WERI-Rb-1 (cell line): ENCODE data around the gene DCDC1.

Experiments
- DNase-seq: peaks from one replicate; pipeline ENCODE4 v3.0.0-alpha.2; 2020
- H3K27ac ChIP-seq: fragments of 250-450 bp; sonication (Bioruptor Pico); 2 replicates; pipeline ENCODE4 v1.5.1; 2020; ENCODE audit warnings: mild to moderate bottlenecking, moderate library complexity
- H3K27me3 ChIP-seq: fragments of 250-450 bp; sonication (Bioruptor Pico); 2 replicates; pipeline ENCODE4 v1.5.1; 2021; ENCODE audit warnings: mild to moderate bottlenecking, low read depth, moderate library complexity; ENCODE audit not compliant: insufficient read depth, severe bottlenecking
- H3K36me3 ChIP-seq: fragments of 250-450 bp; sonication (Bioruptor Pico); 2 replicates; pipeline ENCODE4 v1.5.1; 2020; ENCODE audit warnings: mild to moderate bottlenecking, moderate library complexity
- H3K4me3 ChIP-seq: 2 replicates; pipeline ENCODE4 v1.5.1; 2011; ENCODE audit warnings: low read depth, mild to moderate bottlenecking, control low read depth, low read length
- H3K9me3 ChIP-seq: fragments of 250-450 bp; sonication (Bioruptor Pico); 2 replicates; pipeline ENCODE4 v1.5.1; 2021; ENCODE audit warnings: mild to moderate bottlenecking, moderate library complexity; ENCODE audit not compliant: severe bottlenecking
- TF ChIP-seq, protein P1 (sequence below): IDR thresholded peaks from 2 replicates; pipeline ENCODE4 v1.5.1; 2011; ENCODE audit warnings: low read depth, mild to moderate bottlenecking, control low read depth, inconsistent platforms, low read length

Gene DCDC1, protein sequence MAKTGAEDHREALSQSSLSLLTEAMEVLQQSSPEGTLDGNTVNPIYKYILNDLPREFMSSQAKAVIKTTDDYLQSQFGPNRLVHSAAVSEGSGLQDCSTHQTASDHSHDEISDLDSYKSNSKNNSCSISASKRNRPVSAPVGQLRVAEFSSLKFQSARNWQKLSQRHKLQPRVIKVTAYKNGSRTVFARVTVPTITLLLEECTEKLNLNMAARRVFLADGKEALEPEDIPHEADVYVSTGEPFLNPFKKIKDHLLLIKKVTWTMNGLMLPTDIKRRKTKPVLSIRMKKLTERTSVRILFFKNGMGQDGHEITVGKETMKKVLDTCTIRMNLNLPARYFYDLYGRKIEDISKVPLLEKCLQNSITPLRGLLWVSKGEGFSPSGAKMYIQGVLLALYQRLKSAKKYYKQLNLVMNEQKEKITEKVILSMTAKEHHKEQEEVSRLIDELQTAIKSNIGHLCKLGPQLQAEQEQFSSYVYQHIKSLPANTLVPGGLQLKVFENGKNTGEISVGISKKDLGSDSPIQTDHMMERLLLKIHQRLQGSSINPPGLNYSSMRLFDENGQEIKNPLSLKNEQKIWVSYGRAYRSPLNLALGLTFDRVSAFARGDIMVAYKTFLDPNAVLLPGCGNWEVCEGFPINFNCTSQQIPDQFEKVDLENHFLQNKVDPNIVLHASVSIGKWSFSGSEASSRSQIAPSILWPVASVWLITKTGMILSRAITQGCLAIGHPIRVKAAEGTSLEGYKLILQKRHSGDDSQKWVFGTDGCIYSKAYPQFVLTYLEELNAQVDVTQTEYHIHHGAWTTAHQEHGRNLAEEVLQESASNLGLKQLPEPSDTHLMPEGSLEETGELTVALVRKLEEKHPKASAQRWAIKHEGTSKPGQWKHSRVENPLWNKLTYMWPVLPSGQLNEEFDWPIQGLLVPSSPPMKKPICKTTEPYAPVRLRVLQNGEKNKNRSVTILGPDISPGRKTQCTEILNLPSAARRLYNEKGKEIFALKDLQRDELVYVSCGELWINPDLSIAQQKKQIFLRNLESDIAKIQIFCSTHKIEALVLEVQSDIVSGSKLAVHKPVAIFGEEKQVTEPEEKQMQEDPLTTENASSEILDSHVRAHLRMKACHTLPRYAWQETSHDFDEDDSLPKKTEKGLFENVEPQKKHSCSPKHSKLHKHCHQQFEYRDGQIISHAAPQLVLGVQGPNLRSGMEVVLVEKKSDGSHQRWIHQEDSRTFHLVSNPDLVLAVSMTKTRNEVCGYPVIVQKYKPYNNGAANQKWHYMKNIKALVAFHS (N-terminal part only)

DNA sequence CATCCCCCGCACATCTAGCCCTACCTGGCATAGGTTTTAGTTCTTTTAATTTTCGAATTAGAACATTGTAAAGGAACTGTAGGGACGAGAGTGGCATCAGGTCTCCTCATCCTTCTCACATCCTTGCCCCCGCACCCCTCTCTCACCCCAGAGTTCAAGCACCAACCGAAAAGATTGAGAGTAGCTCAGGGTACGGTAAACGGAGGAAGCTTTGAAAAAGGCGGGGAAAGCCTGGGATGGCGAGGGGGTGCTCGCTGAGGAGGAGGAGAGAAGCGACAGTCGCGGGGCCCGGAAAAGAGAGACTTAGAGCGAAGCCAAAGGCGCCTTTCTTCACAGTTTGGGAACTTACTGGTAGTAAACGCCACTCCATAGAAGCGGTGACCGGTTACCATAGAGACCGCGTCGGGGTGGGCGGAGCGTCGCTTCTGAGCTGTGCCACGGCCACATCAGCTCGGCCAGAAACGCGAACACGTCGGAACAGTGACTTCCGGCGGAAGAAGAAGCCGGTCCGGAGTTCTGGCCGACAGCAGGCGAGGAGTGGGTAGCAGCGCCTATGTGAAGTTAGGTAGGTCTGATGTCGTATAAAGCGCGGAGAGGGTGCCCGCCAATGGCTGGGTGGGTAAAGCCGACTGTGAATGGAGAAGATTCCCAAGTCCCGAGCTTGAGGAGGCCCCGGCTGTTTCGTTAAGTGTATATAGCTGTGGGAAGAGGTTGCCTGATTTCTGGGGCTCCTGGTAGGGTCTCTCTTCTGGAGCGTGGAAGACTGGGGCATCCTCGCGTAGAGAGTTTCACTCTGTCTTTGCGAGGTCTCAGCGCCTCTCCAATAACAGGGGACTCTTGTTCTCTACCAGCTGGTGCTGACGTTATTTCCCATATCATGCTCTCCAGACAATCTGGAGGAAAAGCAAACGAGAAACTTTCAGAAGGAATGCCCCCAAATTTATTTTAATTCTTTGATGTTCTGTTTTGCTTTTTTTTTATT lies at the start of gene DCDC1, which contains the start of gene DNAJC24:
Gene DCDC1 (minus strand): TSS at position 392 of the 982 bp plus-strand sequence. CDS start 41,459 bp downstream, outside the sequence.
Gene DNAJC24 (plus strand): TSS at position 513 of the 982 bp plus-strand sequence. CDS start 889 bp downstream, outside the sequence.
- Histone ChIP-seq H3K36me3 (no peaks in the 10 kb centered on the region; the same call in 1 of the 2 replicates), H3K9me3 (no peaks in the 10 kb centered on the region), H3K4me3 (peak within 1 kb of the TSS; percentile 60), H3K27me3 (no peaks in the 10 kb centered on the region), H3K27ac (peak within 1 kb of the TSS; percentile 79)
- TF ChIP-seq, protein P1, sequence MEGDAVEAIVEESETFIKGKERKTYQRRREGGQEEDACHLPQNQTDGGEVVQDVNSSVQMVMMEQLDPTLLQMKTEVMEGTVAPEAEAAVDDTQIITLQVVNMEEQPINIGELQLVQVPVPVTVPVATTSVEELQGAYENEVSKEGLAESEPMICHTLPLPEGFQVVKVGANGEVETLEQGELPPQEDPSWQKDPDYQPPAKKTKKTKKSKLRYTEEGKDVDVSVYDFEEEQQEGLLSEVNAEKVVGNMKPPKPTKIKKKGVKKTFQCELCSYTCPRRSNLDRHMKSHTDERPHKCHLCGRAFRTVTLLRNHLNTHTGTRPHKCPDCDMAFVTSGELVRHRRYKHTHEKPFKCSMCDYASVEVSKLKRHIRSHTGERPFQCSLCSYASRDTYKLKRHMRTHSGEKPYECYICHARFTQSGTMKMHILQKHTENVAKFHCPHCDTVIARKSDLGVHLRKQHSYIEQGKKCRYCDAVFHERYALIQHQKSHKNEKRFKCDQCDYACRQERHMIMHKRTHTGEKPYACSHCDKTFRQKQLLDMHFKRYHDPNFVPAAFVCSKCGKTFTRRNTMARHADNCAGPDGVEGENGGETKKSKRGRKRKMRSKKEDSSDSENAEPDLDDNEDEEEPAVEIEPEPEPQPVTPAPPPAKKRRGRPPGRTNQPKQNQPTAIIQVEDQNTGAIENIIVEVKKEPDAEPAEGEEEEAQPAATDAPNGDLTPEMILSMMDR: no peak
- DNase-seq: peak; percentile 93

DNA sequence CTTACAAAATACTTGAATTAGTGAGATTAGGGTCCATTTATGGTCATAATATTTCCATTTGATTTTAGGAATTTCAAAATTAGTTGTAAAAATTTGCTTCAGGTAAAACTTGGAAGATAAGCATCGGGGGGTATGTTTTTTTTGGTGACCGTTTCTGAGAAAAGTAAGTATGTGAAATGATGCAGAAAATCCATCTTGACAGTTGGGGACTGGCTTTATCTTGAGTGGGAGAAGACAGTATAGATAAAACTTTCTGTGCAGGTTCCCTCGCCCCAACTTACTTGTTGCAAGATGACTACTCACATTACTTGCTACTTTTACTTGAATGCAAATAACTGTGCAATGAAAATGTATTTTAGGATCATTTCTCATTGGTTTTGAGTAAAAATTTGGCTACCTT lies 49.6 kb upstream of the DCDC1 start:
- no peaks in the 10 kb centered on the region for H3K27me3 ChIP-seq
- no peak overlapping the region for H3K27ac ChIP-seq
- H3K4me3 ChIP-seq: no peak overlapping the region
- no peaks in the 10 kb centered on the region for H3K9me3 ChIP-seq
- no peak for DNase-seq
- TF ChIP-seq, protein P1: no peak
- no peaks in the 10 kb centered on the region for H3K36me3 ChIP-seq

DNA sequence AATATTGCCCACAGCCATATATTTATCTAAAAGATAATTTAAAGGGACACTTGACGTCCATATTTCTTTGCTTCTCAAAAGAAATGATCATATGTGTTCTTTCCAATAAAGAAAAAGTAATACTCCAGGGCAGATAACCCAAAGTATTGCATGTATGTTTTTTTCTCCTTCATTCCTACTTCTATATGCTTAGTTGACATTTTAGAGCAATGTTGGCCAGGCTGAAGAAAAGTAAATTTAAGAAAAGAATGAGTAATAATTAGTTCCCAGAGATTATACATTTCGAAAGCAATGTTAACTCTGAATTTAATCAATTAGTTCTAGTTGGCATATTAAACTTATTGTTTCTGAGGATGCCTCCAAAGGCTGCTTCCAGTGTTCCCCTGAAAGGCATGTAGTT lies 48.3 kb upstream of the DCDC1 start:
- no peaks in the 10 kb centered on the region for H3K36me3 ChIP-seq
- DNase-seq: no peak
- TF ChIP-seq, protein P1: no peak
- no peaks in the 10 kb centered on the region for H3K9me3 ChIP-seq
- H3K4me3 ChIP-seq: no peak overlapping the region
- H3K27me3 ChIP-seq: no peaks in the 10 kb centered on the region
- no peak overlapping the region for H3K27ac ChIP-seq

DNA sequence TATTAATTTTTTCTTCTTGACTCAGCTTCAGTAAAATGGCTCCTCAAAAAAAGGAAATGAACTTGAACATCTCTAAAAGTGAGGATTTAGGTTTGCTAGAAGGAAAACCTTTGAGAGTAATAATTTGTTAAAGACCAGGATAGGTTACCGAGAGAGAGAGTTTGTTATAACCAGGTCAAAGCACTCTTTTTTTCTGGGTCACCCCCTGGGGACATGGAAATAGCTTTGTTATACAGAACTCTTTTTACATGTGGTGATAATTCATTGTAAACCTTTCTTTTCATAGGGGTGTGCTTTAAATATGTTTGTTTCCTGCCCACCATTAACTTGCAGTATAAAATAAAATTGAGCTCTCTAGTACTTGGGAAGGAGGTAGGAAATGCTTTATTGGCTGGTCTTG lies 47.8 kb upstream of the DCDC1 start:
- Histone ChIP-seq H3K36me3 (no peaks in the 10 kb centered on the region), H3K9me3 (no peaks in the 10 kb centered on the region), H3K4me3 (no peak overlapping the region), H3K27me3 (no peaks in the 10 kb centered on the region), H3K27ac (no peak overlapping the region)
- no peak for DNase-seq
- TF ChIP-seq, protein P1: no peak
